Keratinocyte (primary cell): ENCODE results near the gene PRAMEF4. TPM values are rescaled to one million over a fixed set of nuclear protein-coding genes. Genes with fewer than 3 reads are reported as not detected.
"Not testable (repeated sequence)": the region's sequence is repeated elsewhere in the genome, so short reads cannot be mapped to it uniquely, and the experiment has no call there.

ENCODE experiments used
- DNase-seq: peaks from one replicate; pipeline ENCODE4 v3.0.0-alpha.2; 2011; ENCODE audit warnings: low read depth, missing footprints, low spot score
- FAIRE-seq: peaks from 2 replicates; lab custom pipeline; 2011; peaks lifted over from hg19 to GRCh38; lab: Jason Lieb, UNC
- H2AFZ ChIP-seq: 2 replicates; pipeline ENCODE4 v1.6.0; 2012; ENCODE audit warnings: low read length, control low read depth, inconsistent platforms; ENCODE audit not compliant: control insufficient read depth
- H3K27ac ChIP-seq: 2 replicates; pipeline ENCODE4 v1.5.1; 2011; ENCODE audit warnings: low read length; ENCODE audit not compliant: control insufficient read depth, insufficient read depth
- H3K27me3 ChIP-seq: 3 replicates; pipeline ENCODE4 v1.6.0; 2011; ENCODE audit warnings: low read length; ENCODE audit not compliant: control insufficient read depth, insufficient read depth; ENCODE audit errors: extremely low read depth
- H3K36me3 ChIP-seq, 2 experiments: 2 replicates in 1 of 2; 3 replicates in 1 of 2; pipeline ENCODE4 v1.5.1; 2011; ENCODE audit warnings: low read length in 2 of 2, mild to moderate bottlenecking in 1 of 2; ENCODE audit not compliant: control insufficient read depth in 2 of 2, insufficient read depth in 2 of 2; ENCODE audit errors: extremely low read depth in 1 of 2
- H3K4me1 ChIP-seq: 3 replicates; pipeline ENCODE4 v1.5.1; 2011; ENCODE audit warnings: low read length; ENCODE audit not compliant: control insufficient read depth, insufficient read depth; ENCODE audit errors: extremely low read depth
- H3K4me2 ChIP-seq: 3 replicates; pipeline ENCODE4 v1.6.0; 2011; ENCODE audit warnings: low read depth, low read length; ENCODE audit not compliant: control insufficient read depth, insufficient read depth; ENCODE audit errors: extremely low read depth
- H3K4me3 ChIP-seq, 3 experiments: fragments of 200-600 bp in 1 of 3; sonication (generic) in 1 of 3; 2 replicates in 2 of 3; 3 replicates in 1 of 3; pipeline ENCODE4 v1.5.1; 2011 to 2016; ENCODE audit warnings: low read length in 3 of 3, mild to moderate bottlenecking in 3 of 3, control low read depth in 2 of 3, inconsistent platforms in 1 of 3, low read depth in 1 of 3, mixed read lengths in 1 of 3, mixed run types in 1 of 3, moderate library complexity in 1 of 3; ENCODE audit not compliant: control insufficient read depth in 2 of 3, insufficient read depth in 2 of 3; ENCODE audit errors: extremely low read depth in 1 of 3
- H3K79me2 ChIP-seq: 2 replicates; pipeline ENCODE4 v1.6.0; 2012; ENCODE audit warnings: low read length; ENCODE audit not compliant: control insufficient read depth, insufficient read depth
- H3K9ac ChIP-seq: 3 replicates; pipeline ENCODE4 v1.6.0; 2011; ENCODE audit warnings: low read length; ENCODE audit not compliant: control insufficient read depth, insufficient read depth; ENCODE audit errors: extremely low read depth
- H3K9me1 ChIP-seq: 3 replicates; pipeline ENCODE4 v1.6.0; 2011; ENCODE audit warnings: low read length; ENCODE audit not compliant: control insufficient read depth, insufficient read depth; ENCODE audit errors: extremely low read depth
- H3K9me3 ChIP-seq: 2 replicates; pipeline ENCODE4 v1.5.1; 2012; ENCODE audit warnings: low read depth, low read length; ENCODE audit not compliant: control insufficient read depth
- H4K20me1 ChIP-seq: 3 replicates; pipeline ENCODE4 v1.6.0; 2011; ENCODE audit warnings: low read length; ENCODE audit not compliant: control insufficient read depth, insufficient read depth; ENCODE audit errors: extremely low read depth
- dilution Hi-C: fragments of 300-500 bp; cut with MboI; formaldehyde crosslinking; loops from one replicate; pipeline ENCODE4 v1.7.0; 2020; ENCODE audit warnings: low sequenced_read_pairs; ENCODE audit not compliant: extremely low pct_ligation_motif_present
- polyA plus RNA-seq, 5 experiments: library from polyadenylated mRNA; depleted of rRNA in 3 of 5; stranded (reverse) in 3 of 5; stranded (forward) in 1 of 5; unstranded in 1 of 5; fragments of >200 nt; gene quantifications; 1 replicate in 1 of 5; 2 replicates in 3 of 5; 3 replicates in 1 of 5; pipeline versions ENCODE4 v1.2.1 to v1.2.3, GENCODE V29; 2011 to 2012; ENCODE audit warnings: missing spikeins in 2 of 5, low read depth in 1 of 5, low replicate concordance in 1 of 5

The PRAMEF4 gene
- polyA plus RNA-seq, 1 donor (not counting 4 experiments of a cell fraction or from before 2014, with no cell fraction given), result not detected

GRCh38 chr1:12903793-12904572 lies 18.0 kb upstream of the PRAMEF4 start:
- H3K9me1 ChIP-seq, H3K27ac ChIP-seq, DNase-seq, H3K4me2 ChIP-seq, H2AFZ ChIP-seq, H3K4me1 ChIP-seq, H3K79me2 ChIP-seq, H3K9ac ChIP-seq, H3K27me3 ChIP-seq, FAIRE-seq, H3K36me3 ChIP-seq, H4K20me1 ChIP-seq, dilution Hi-C loops, H3K9me3 ChIP-seq, H3K4me3 ChIP-seq: not testable (repeated sequence)

- H3K79me2 ChIP-seq, H2AFZ ChIP-seq, H3K27me3 ChIP-seq, H3K27ac ChIP-seq, dilution Hi-C loops, H4K20me1 ChIP-seq, DNase-seq, FAIRE-seq, H3K4me3 ChIP-seq, H3K9ac ChIP-seq, H3K36me3 ChIP-seq, H3K4me2 ChIP-seq, H3K4me1 ChIP-seq, H3K9me3 ChIP-seq, H3K9me1 ChIP-seq: not testable (repeated sequence)
Observed at GRCh38 chr1:12899186-12899585, 13.2 kb upstream of the PRAMEF4 start.

- H3K9me1 ChIP-seq, H3K4me1 ChIP-seq, H3K36me3 ChIP-seq, H3K79me2 ChIP-seq, H3K4me2 ChIP-seq, H2AFZ ChIP-seq, DNase-seq, H3K9me3 ChIP-seq, FAIRE-seq, dilution Hi-C loops, H3K27me3 ChIP-seq, H4K20me1 ChIP-seq, H3K4me3 ChIP-seq, H3K27ac ChIP-seq, H3K9ac ChIP-seq: not testable (repeated sequence)
Observed at GRCh38 chr1:12898170-12898569, 12.2 kb upstream of the PRAMEF4 start, which contains the start of gene PRAMEF10. TSS of gene PRAMEF10 (minus strand) at chr1:12898270. CDS start at chr1:12895847, 2,423 bp downstream.

GRCh38 chr1:12878453-12878852 lies 7.5 kb downstream of the PRAMEF4 start:
- FAIRE-seq, H3K9me1 ChIP-seq, DNase-seq, dilution Hi-C loops, H3K4me1 ChIP-seq, H2AFZ ChIP-seq, H3K36me3 ChIP-seq, H3K27ac ChIP-seq, H3K4me2 ChIP-seq, H3K4me3 ChIP-seq, H3K79me2 ChIP-seq, H3K9ac ChIP-seq, H4K20me1 ChIP-seq, H3K9me3 ChIP-seq, H3K27me3 ChIP-seq: not testable (repeated sequence)
